LNCaP clone FGC (cell line): ENCODE measurements around the gene ASTN2.

ENCODE experiments used
- DNase-seq: peaks from one replicate; pipeline ENCODE4 v3.0.0-alpha.2; 2011; ENCODE audit warnings: low read depth
- H3K4me3 ChIP-seq: 2 replicates; pipeline ENCODE4 v1.5.1; 2011; ENCODE audit warnings: mild to moderate bottlenecking, low read depth, low read length, control low read depth
- TF ChIP-seq, protein P1 (sequence below): IDR thresholded peaks from 2 replicates; pipeline ENCODE4 v1.5.1; 2012; ENCODE audit warnings: mild to moderate bottlenecking; ENCODE audit not compliant: control insufficient read depth, insufficient read depth; ENCODE audit errors: extremely low read depth

The ASTN2 gene

DNA sequence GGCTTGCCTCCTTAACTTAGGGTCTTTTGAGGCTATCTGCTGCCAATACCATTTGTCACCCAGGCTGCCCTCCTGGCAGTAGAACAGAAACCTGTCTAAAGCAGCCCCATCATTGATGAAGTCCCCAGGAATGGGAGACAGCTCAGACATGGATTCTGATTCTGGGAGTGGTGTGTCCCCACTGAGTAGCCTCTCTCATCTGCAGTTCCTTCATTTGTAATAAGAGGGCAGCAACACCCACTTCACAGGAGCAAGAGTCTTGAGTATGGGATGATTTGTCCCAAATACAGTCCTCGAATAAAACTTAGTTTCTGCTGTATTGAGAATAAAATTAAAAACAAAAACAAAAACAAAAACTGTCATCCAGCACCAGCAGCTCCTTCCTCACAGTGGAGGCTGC lies 167.6 kb downstream of the ASTN2 start:
- no peak overlapping the region for H3K4me3 ChIP-seq
- TF ChIP-seq, protein P1, sequence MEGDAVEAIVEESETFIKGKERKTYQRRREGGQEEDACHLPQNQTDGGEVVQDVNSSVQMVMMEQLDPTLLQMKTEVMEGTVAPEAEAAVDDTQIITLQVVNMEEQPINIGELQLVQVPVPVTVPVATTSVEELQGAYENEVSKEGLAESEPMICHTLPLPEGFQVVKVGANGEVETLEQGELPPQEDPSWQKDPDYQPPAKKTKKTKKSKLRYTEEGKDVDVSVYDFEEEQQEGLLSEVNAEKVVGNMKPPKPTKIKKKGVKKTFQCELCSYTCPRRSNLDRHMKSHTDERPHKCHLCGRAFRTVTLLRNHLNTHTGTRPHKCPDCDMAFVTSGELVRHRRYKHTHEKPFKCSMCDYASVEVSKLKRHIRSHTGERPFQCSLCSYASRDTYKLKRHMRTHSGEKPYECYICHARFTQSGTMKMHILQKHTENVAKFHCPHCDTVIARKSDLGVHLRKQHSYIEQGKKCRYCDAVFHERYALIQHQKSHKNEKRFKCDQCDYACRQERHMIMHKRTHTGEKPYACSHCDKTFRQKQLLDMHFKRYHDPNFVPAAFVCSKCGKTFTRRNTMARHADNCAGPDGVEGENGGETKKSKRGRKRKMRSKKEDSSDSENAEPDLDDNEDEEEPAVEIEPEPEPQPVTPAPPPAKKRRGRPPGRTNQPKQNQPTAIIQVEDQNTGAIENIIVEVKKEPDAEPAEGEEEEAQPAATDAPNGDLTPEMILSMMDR: peak; percentile 47
- DNase-seq: no peak

DNA sequence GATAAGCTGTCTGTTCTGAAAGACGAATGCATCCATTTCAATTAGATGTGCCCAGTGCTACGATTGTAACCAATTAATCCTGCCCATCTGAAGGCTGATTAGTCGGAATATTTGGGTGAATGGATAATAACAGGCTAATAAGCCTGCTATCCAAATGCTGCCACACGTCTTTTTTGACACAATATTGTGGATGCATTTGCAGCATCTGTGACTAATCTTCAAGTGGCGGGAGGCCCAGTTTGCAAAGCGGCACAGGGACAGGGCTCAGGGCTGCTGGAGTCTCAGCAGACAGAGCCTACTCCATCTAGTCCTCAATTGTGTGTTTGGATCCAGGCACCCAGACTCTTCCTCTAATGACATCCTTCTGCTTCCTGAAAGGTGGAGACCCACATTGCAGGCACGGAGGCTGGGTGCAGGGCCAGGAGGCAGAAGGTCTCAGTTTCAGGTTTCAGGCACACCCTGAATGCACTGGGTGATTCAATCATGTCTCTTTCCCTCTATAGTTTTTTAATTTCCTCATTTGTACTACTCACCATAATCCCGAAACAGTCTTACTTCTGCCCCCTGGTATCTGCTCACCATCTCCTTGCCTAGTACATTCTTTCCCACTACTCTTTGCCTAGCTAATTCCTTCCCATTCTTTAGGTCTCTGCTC lies 169.6 kb downstream of the ASTN2 start:
- no peak for DNase-seq
- no peak overlapping the region for H3K4me3 ChIP-seq
- TF ChIP-seq, protein P1: no peak

DNA sequence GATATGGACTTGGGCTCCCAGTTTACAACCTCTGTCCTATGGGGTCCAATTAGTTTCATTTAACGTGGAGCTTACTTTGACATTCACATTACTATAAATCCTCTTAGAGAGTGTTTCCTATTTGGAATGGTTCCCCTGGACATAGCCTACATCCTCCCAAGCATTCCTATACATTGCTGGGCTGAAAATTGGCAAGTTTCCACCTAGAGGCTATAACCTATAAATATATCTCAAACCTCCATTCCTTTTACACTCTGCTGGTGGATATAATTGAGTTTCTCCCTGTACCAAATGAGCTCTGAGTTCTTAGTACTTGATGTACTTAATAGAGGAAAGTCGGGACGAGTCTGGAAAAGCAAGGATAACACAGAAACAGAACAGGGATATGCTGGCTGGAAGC lies 172.8 kb downstream of the ASTN2 start:
- TF ChIP-seq, protein P1: no peak
- no peak for DNase-seq
- no peak overlapping the region for H3K4me3 ChIP-seq

DNA sequence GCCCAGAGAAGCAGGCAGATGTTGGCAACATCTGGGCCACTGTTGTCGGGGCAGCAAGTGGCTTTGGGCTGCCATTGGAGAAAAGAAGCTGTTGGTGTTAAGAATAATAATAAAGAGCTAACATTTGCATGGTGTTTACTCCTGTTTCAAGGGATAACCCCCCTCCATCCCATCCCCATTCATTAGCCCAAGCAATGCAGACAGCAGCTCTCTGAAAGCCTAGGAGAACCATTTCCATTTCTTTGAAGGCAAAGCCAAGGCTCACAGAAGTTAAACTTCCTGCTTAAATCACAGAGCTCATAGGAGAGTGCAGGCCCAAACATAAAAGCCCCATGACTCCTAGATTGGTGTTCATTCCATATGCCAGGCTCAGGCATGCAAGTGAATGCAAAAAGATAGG lies 175.4 kb downstream of the ASTN2 start:
- no peak overlapping the region for H3K4me3 ChIP-seq
- DNase-seq: no peak
- TF ChIP-seq, protein P1: no peak

DNA sequence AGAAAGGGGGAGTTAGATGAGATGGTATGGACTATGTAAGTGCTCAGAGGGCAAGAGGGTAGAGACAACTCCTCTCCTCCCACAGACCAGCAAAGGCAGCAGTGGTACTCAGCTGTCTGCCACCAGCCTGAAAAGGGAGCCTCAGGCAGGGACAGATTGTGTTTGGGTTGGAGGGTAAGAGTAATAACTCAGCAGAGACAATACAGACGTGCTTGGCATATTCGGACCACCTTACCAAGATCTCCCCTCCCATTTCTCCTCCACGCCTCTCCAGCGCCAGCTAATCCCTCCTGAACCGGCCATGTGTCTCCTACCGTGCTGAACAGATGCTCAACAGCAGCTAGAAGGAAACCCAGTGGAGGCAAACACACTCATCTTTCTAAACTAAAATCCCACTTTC lies 180.8 kb downstream of the ASTN2 start:
- H3K4me3 ChIP-seq: no peak overlapping the region
- no peak for DNase-seq
- TF ChIP-seq, protein P1: no peak

DNA sequence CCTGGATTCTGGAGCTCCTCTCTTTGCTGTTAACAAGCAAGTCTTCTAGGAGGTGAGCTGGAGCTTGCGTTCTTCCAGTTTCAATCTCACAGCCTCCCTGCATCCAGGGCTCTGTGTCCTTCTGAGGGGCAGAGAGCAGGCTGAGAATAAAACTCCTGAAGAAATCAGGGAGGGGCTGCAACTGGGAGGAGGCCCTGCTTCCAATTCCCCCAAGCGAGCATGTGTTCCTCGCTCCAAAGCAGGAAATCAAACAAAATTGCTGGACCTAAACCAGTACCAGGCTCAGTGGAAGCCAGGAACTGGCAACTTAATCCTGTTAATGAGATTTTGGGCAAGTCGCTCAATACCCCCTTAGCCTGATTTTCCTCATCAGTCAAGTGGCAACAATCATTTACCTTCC lies 181.8 kb downstream of the ASTN2 start:
- TF ChIP-seq, protein P1: no peak
- no peak for DNase-seq
- no peak overlapping the region for H3K4me3 ChIP-seq

DNA sequence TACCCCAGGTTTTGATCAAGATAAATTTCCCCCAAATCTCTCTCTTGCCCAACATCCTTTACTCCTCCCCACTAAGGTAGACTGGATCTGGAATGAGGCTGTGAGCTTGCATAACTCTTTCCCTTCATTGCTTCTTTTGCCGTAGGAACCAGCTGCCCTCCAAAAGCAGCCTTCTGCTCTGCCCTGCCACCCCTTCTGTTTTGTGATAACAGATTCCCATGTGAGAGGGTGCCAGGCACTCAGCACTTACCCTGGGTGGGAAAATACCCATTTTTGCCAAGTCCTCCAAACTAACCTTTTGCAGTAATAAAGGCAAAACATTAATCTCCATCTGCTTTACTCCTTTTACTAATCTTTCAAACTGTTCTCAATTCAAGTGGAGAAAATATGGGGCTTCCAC lies 182.6 kb downstream of the ASTN2 start:
- no peak overlapping the region for H3K4me3 ChIP-seq
- DNase-seq: no peak
- TF ChIP-seq, protein P1: no peak
